H9 (cell line): ENCODE data around the gene SLC10A3. TPM values are rescaled to one million over a fixed set of nuclear protein-coding genes. Genes with fewer than 3 reads are reported as not detected.

ENCODE experiments used
- DNase-seq: peaks from one replicate; pipeline ENCODE4 v3.0.0-alpha.2; 2017
- H2AFZ ChIP-seq: one replicate; pipeline ENCODE4 v1.6.1; 2013; ENCODE audit warnings: mild to moderate bottlenecking, low read length, control low read depth, moderate library complexity
- H2AK5ac ChIP-seq: 2 replicates; pipeline ENCODE4 v1.6.1; 2013; ENCODE audit warnings: low read length, control low read depth, mixed read lengths; ENCODE audit not compliant: insufficient read length
- H2BK120ac ChIP-seq: one replicate; pipeline ENCODE4 v1.6.1; 2013; ENCODE audit warnings: low read depth, mild to moderate bottlenecking, low read length, control low read depth, inconsistent platforms; ENCODE audit not compliant: poor library complexity, severe bottlenecking
- H2BK12ac ChIP-seq: 2 replicates; pipeline ENCODE4 v1.6.1; 2013; ENCODE audit warnings: low read length, control low read depth, mixed read lengths, low read depth; ENCODE audit not compliant: insufficient read length
- H2BK15ac ChIP-seq: 2 replicates; pipeline ENCODE4 v1.6.1; 2013; ENCODE audit warnings: low read depth, low read length, control low read depth
- H2BK20ac ChIP-seq: one replicate; pipeline ENCODE4 v1.6.1; 2013; ENCODE audit warnings: low read depth, mild to moderate bottlenecking, low read length, control low read depth, inconsistent platforms; ENCODE audit not compliant: poor library complexity, severe bottlenecking
- H2BK5ac ChIP-seq: 2 replicates; pipeline ENCODE4 v1.6.1; 2013; ENCODE audit warnings: low read length, control low read depth, mixed read lengths; ENCODE audit not compliant: insufficient read length
- H3K14ac ChIP-seq: 2 replicates; pipeline ENCODE4 v1.6.1; 2013; ENCODE audit warnings: low read length, control low read depth; ENCODE audit not compliant: insufficient read depth
- H3K18ac ChIP-seq: 2 replicates; pipeline ENCODE4 v1.6.1; 2013; ENCODE audit warnings: low read depth, mild to moderate bottlenecking, mixed read lengths, low read length, control low read depth; ENCODE audit not compliant: insufficient read length
- H3K23ac ChIP-seq: 2 replicates; pipeline ENCODE4 v1.6.1; 2013; ENCODE audit warnings: low read length, control low read depth, mixed read lengths, low read depth; ENCODE audit not compliant: insufficient read length
- H3K23me2 ChIP-seq: 2 replicates; pipeline ENCODE4 v1.6.1; 2013; ENCODE audit warnings: low read depth, mild to moderate bottlenecking, mixed read lengths, low read length, control low read depth; ENCODE audit not compliant: insufficient read length, poor library complexity, severe bottlenecking
- H3K27ac ChIP-seq: 2 replicates; pipeline ENCODE4 v1.5.1; 2013; ENCODE audit warnings: low read length, control low read depth, mixed read lengths, low read depth; ENCODE audit not compliant: insufficient read length
- H3K27me3 ChIP-seq: 2 replicates; pipeline ENCODE4 v1.6.1; 2013; ENCODE audit warnings: low read length, control low read depth, inconsistent platforms; ENCODE audit not compliant: insufficient read depth
- H3K4ac ChIP-seq: 2 replicates; pipeline ENCODE4 v1.6.1; 2013; ENCODE audit warnings: low read depth, mild to moderate bottlenecking, control low read depth, inconsistent platforms, low read length, moderate library complexity
- H3K4me1 ChIP-seq: 2 replicates; pipeline ENCODE4 v1.6.1; 2013; ENCODE audit warnings: low read length, control low read depth, inconsistent platforms; ENCODE audit not compliant: insufficient read depth
- H3K4me2 ChIP-seq: 2 replicates; pipeline ENCODE4 v1.6.1; 2013; ENCODE audit warnings: low read length, control low read depth, mixed read lengths; ENCODE audit not compliant: insufficient read length, insufficient read depth
- H3K56ac ChIP-seq: 2 replicates; pipeline ENCODE4 v1.6.1; 2013; ENCODE audit warnings: low read depth, mild to moderate bottlenecking, mixed read lengths, low read length, control low read depth; ENCODE audit not compliant: insufficient read length
- H3K79me1 ChIP-seq: 2 replicates; pipeline ENCODE4 v1.6.1; 2013; ENCODE audit warnings: low read depth, mild to moderate bottlenecking, moderate library complexity, low read length, control low read depth, inconsistent platforms; ENCODE audit not compliant: insufficient read depth, poor library complexity, severe bottlenecking
- H3K79me2 ChIP-seq: 2 replicates; pipeline ENCODE4 v1.6.1; 2013; ENCODE audit warnings: low read length, control low read depth, inconsistent platforms; ENCODE audit not compliant: insufficient read depth
- H3K9ac ChIP-seq: 2 replicates; pipeline ENCODE4 v1.6.1; 2013; ENCODE audit warnings: low read length, control low read depth, mixed read lengths; ENCODE audit not compliant: insufficient read length; ENCODE audit errors: extremely low read depth
- H3K9me3 ChIP-seq: one replicate; pipeline ENCODE4 v1.6.1; 2013; ENCODE audit warnings: low read depth, low read length, inconsistent platforms; ENCODE audit not compliant: control insufficient read depth
- H3T11ph ChIP-seq: one replicate; pipeline ENCODE4 v1.6.1; 2013; ENCODE audit warnings: mild to moderate bottlenecking, low read length, control low read depth, inconsistent platforms
- H4K20me1 ChIP-seq: one replicate; pipeline ENCODE4 v1.6.1; 2013; ENCODE audit not compliant: control insufficient read depth, insufficient read length, insufficient read depth
- H4K5ac ChIP-seq: 2 replicates; pipeline ENCODE4 v1.6.1; 2013; ENCODE audit warnings: low read depth, mild to moderate bottlenecking, mixed read lengths, low read length, control low read depth; ENCODE audit not compliant: insufficient read length
- H4K8ac ChIP-seq: replicated peaks from 2 replicates; pipeline ENCODE4 v1.6.1; 2013; ENCODE audit warnings: low read length, control low read depth, mixed read lengths, low read depth; ENCODE audit not compliant: insufficient read length
- H4K91ac ChIP-seq: 2 replicates; pipeline ENCODE4 v1.6.1; 2013; ENCODE audit warnings: low read depth, mild to moderate bottlenecking, moderate library complexity, mixed read lengths, low read length, control low read depth; ENCODE audit not compliant: insufficient read length
- H3K27ac Mint-ChIP-seq, 3 experiments: 2 replicates in 2 of 3; 3 replicates in 1 of 3; pipeline ENCODE4 v1.8.0; 2020 to 2021; ENCODE audit warnings: mixed read lengths in 3 of 3, mild to moderate bottlenecking in 1 of 3, moderate library complexity in 1 of 3
- H3K27me3 Mint-ChIP-seq: 2 replicates; pipeline ENCODE4 v1.8.0; 2021; ENCODE audit warnings: low read depth, mild to moderate bottlenecking, moderate library complexity, mixed read lengths
- H3K36me3 Mint-ChIP-seq, 3 experiments: 2 replicates in 2 of 3; 3 replicates in 1 of 3; pipeline ENCODE4 v1.8.0; 2020 to 2021; ENCODE audit warnings: low read depth in 3 of 3, mixed read lengths in 3 of 3; ENCODE audit not compliant: insufficient read depth in 1 of 3
- H3K4me1 Mint-ChIP-seq, 2 experiments: 2 replicates each; pipeline ENCODE4 v1.8.0; 2020; ENCODE audit warnings: mixed read lengths in 2 of 2
- H3K4me3 Mint-ChIP-seq, 2 experiments: 2 replicates in 1 of 2; 3 replicates in 1 of 2; pipeline ENCODE4 v1.8.0; 2020 to 2021; ENCODE audit warnings: mild to moderate bottlenecking in 2 of 2, mixed read lengths in 2 of 2, moderate library complexity in 1 of 2
- H3K9me3 Mint-ChIP-seq, 2 experiments: 2 replicates in 1 of 2; 3 replicates in 1 of 2; pipeline ENCODE4 v1.8.0; 2020; ENCODE audit warnings: mild to moderate bottlenecking in 2 of 2, mixed read lengths in 2 of 2, moderate library complexity in 1 of 2
- CTCF ChIP-seq: fragments of 200-600 bp; sonication (generic); conservative IDR thresholded peaks from 3 replicates; pipeline ENCODE4 v1.8.0; 2021; ENCODE audit warnings: antibody characterized with exemption, mild to moderate bottlenecking
- WGBS: extraction: QIAGEN DNeasy Blood & Tissue Kit; methylation state at CpG from one replicate; pipeline ENCODE4 v1.1.7; 2013; ENCODE audit warnings: missing lambda C conversion rate, low lambda C conversion rate, mixed read lengths; ENCODE audit not compliant: insufficient read length; ENCODE audit errors: extremely low coverage; 5-methylcytosine and 5-hydroxymethylcytosine counted together
- total RNA-seq: library from RNA; stranded (reverse); gene quantifications from 2 replicates; pipeline ENCODE4 v1.2.1, GENCODE V29; 2021

SLC10A3 gene
- total RNA-seq, 1 experiment from 2014 or later = 8.8 TPM

DNA sequence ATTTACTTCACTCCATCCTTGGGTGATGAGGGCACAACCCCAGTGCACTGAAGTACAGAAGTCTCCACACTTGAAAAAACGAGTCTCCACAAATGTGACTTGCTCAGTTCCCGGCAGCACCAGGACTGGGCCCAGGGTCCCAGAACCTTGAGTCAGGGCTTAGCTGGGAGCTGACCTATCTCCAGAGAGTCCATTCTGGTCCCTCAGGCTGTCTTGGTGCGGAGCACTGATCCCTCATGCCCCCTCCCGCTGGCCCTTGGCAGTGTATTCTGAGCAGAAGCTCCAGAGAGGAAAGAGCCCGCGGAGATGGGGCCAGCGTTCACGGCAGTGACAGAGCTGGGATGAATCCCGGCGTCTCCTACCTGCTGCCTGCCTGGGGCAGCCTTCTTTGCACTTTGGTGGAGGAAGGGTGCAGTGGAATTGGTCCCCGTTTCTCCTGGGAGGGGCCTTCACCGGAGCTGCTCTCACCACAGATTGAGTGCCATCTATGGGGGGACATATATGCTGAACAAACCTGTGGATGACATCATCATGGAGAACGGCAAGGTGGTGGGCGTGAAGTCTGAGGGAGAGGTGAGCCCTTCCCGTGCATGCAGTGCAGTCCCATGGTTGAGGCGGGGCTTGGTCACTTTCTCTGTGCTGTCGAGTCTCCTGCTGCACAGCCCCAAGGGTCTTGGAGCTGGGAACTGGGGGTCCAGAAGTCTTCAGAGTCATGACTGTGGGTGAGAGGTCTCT is 49.6 kb downstream of the SLC10A3 start:
- no peaks in the 10 kb centered on the region for H3K27me3 ChIP-seq
- H2AK5ac ChIP-seq = no peak overlapping the region
- Mint-ChIP-seq H3K27ac (no peak overlapping the region; a peak in 1 of 7 replicates), H3K9me3 (peaks cover 55 to 74% of the 10 kb centered on the region in 2 experiments), H3K36me3 (peaks cover 23 to 55% (median 54%) of the 10 kb centered on the region in 3 experiments; a peak in 6 of 7 replicates), H3K27me3 (no peaks in the 10 kb centered on the region), H3K4me3 (no peak overlapping the region), H3K4me1 (peaks cover 11 to 15% of the 10 kb centered on the region in 2 experiments)
- no peak overlapping the region for H3K14ac ChIP-seq
- H3K79me2 ChIP-seq = peaks cover 2% of the 10 kb centered on the region; the same call in 1 of the 2 replicates
- H3T11ph ChIP-seq = no peak overlapping the region
- peaks cover 28% of the 10 kb centered on the region for H3K9me3 ChIP-seq
- H4K20me1 ChIP-seq = no peaks in the 10 kb centered on the region
- no peak overlapping the region for H2AFZ ChIP-seq
- H3K9ac ChIP-seq = no peak overlapping the region
- H3K23me2 ChIP-seq = peaks cover 10% of the 10 kb centered on the region
- no peak overlapping the region for H3K27ac ChIP-seq
- WGBS = no CpG with 5 or more reads among the region's 17 CpGs
- H2BK20ac ChIP-seq = no peak overlapping the region
- no peak overlapping the region for H4K91ac ChIP-seq
- H2BK15ac ChIP-seq = no peak overlapping the region
- H2BK12ac ChIP-seq = no peak overlapping the region
- no peak overlapping the region for H4K8ac ChIP-seq
- no peaks in the 10 kb centered on the region for H3K79me1 ChIP-seq
- H3K56ac ChIP-seq = no peak overlapping the region
- no peak for DNase-seq
- H3K18ac ChIP-seq = no peak overlapping the region
- H4K5ac ChIP-seq = no peak overlapping the region
- H2BK120ac ChIP-seq = no peak overlapping the region
- H3K23ac ChIP-seq = no peak overlapping the region
- no peak overlapping the region for H3K4ac ChIP-seq
- H2BK5ac ChIP-seq = no peak overlapping the region
- H3K4me2 ChIP-seq = no peak overlapping the region
- no peaks in the 10 kb centered on the region for H3K4me1 ChIP-seq
- TF ChIP-seq CTCF = no peak
